Gastroesophageal sphincter (tissue), 4 donors: ENCODE results near the gene MAP3K15. TPM values are rescaled to one million over a fixed set of nuclear protein-coding genes. Genes with fewer than 3 reads are reported as not detected.
A peak's percentile ranks its signal among the peaks of the same experiment; 100 is the strongest.
"Not testable (repeated sequence)": the region's sequence is repeated elsewhere in the genome, so short reads cannot be mapped to it uniquely, and the experiment has no call there.

Experiments used
- ATAC-seq: fragments of 150-250 bp; one replicate; pipeline ENCODE4 v1.9.1; 2016; ENCODE audit warnings: mild to moderate bottlenecking, moderate library complexity
- H3K27ac ChIP-seq, 4 donors: fragments of 200-600 bp; sonication (generic) in 3 of 4; 1 replicate in 3 of 4; 2 replicates in 1 of 4; pipeline ENCODE4 v1.5.1; 2016 to 2019
- H3K27me3 ChIP-seq: fragments of 200-600 bp; sonication (generic); one replicate; pipeline ENCODE4 v1.5.1; 2019
- H3K36me3 ChIP-seq, 2 donors: fragments of 200-600 bp; sonication (generic); one replicate each; pipeline ENCODE4 v1.5.1; 2019; ENCODE audit warnings: control low read depth in 1 of 2
- H3K4me1 ChIP-seq, 3 donors: fragments of 200-600 bp; sonication (generic); 1 replicate in 2 of 3; 2 replicates in 1 of 3; pipeline ENCODE4 v1.5.1; 2016 to 2019; ENCODE audit warnings: control low read depth in 2 of 3
- H3K4me3 ChIP-seq, 2 donors: fragments of 200-600 bp; sonication (generic); one replicate each; pipeline ENCODE4 v1.5.1; 2019; ENCODE audit warnings: mild to moderate bottlenecking in 1 of 2, moderate library complexity in 1 of 2
- H3K9me3 ChIP-seq, 3 donors: fragments of 200-600 bp; sonication (generic); one replicate each; pipeline ENCODE4 v1.5.1; 2017 to 2019; ENCODE audit warnings: control low read depth in 2 of 3
- CTCF ChIP-seq, 4 experiments: fragments of 200-600 bp in 2 of 4; fragments of 450-650 bp in 2 of 4; sonication (generic) in 1 of 4; IDR thresholded peaks; one replicate each; pipeline ENCODE4 v1.5.1; 2017 to 2019; ENCODE audit warnings: antibody characterized with exemption in 4 of 4, mild to moderate bottlenecking in 2 of 4, moderate library complexity in 2 of 4
- EP300 ChIP-seq: sonication (generic); formaldehyde crosslinking; IDR thresholded peaks from one replicate; pipeline ENCODE4 v1.6.1; 2017; ENCODE audit warnings: antibody characterized with exemption, mild to moderate bottlenecking
- POLR2A ChIP-seq, 2 donors: fragments of 450-650 bp; IDR thresholded peaks; one replicate each; pipeline ENCODE4 v1.6.1; 2017; ENCODE audit warnings: antibody characterized with exemption in 2 of 2, mild to moderate bottlenecking in 2 of 2, moderate library complexity in 1 of 2
- POLR2AphosphoS5 ChIP-seq: sonication (generic); formaldehyde crosslinking; IDR thresholded peaks from one replicate; pipeline ENCODE4 v1.6.1; 2017; ENCODE audit warnings: antibody characterized with exemption
- WGBS, 2 donors: methylation state at CpG; one replicate each; pipeline ENCODE4 v1.1.5; 2018; ENCODE audit warnings: low coverage in 1 of 2; 5-methylcytosine and 5-hydroxymethylcytosine counted together
- total RNA-seq, 4 donors: library from RNA; depleted of rRNA; stranded (reverse); fragments of >200 nt; gene quantifications; one replicate each; pipeline ENCODE4 v1.1.0, GENCODE V29; 2016

MAP3K15 gene
- total RNA-seq, 4 donors from 2014 or later: 0.13 TPM; not detected in 3

GRCh38 chrX:19515615-19516105 lies 352 bp upstream of the MAP3K15 start:
- 0 to 39% methylated on average over 5 to 16 of the region's 23 CpGs for WGBS, 2 donors
- Histone ChIP-seq H3K27ac (no peak overlapping the region), H3K9me3 (no peaks in the 10 kb centered on the region), H3K4me1 (peaks cover 0 to 16% (median 0%) of the 10 kb centered on the region in 3 donors), H3K36me3 (no peaks in the 10 kb centered on the region), H3K4me3 (peak overlapping the region; percentile 37 to 47), H3K27me3 (peaks cover 46% of the 10 kb centered on the region)
- TF ChIP-seq EP300: no peak
- TF ChIP-seq CTCF (IDR thresholded peaks at IDR 0.05): no peak
- no peak for TF ChIP-seq POLR2A (IDR thresholded peaks at IDR 0.05)
- TF ChIP-seq POLR2AphosphoS5: no peak
- no peak for ATAC-seq

GRCh38 chrX:19513383-19513782 lies 1.9 kb downstream of the MAP3K15 start:
- WGBS, 2 donors: 8% methylated on average over 2 to 3 of the region's 4 CpGs
- TF ChIP-seq CTCF (IDR thresholded peaks at IDR 0.05) (no peak), POLR2A (IDR thresholded peaks at IDR 0.05) (no peak), POLR2AphosphoS5 (no peak)
- Histone ChIP-seq H3K4me1 (peaks cover 0 to 16% (median 0%) of the 10 kb centered on the region in 3 donors), H3K27ac (no peak overlapping the region), H3K9me3 (no peaks in the 10 kb centered on the region), H3K36me3 (no peaks in the 10 kb centered on the region), H3K4me3 (no peak overlapping the region), H3K27me3 (peaks cover 29% of the 10 kb centered on the region)
- ATAC-seq: no peak

- TF ChIP-seq CTCF (IDR thresholded peaks at IDR 0.05): no peak
- TF ChIP-seq EP300: no peak
- no peak for TF ChIP-seq POLR2A (IDR thresholded peaks at IDR 0.05)
- no peak for TF ChIP-seq POLR2AphosphoS5
- no peak for ATAC-seq
- H3K27me3 ChIP-seq: peaks cover 25% of the 10 kb centered on the region
- no peaks in the 10 kb centered on the region for H3K9me3 ChIP-seq
- peaks cover 0 to 16% (median 0%) of the 10 kb centered on the region in 3 donors for H3K4me1 ChIP-seq
- no peak overlapping the region for H3K4me3 ChIP-seq
- no peak overlapping the region for H3K27ac ChIP-seq
- 57 to 67% methylated on average over 1 to 7 of the region's 9 CpGs for WGBS, 2 donors
- H3K36me3 ChIP-seq: no peaks in the 10 kb centered on the region
Measured at GRCh38 chrX:19512961-19513360, 2.3 kb downstream of the MAP3K15 start.

GRCh38 chrX:19512359-19512758 lies 2.9 kb downstream of the MAP3K15 start:
- 72% methylated on average over 6 of the region's 8 CpGs; no CpG with 5 or more reads in 1 of the 2 donors for whole genome bisulfite sequencing, 2 donors

GRCh38 chrX:19511796-19512195 lies 3.5 kb downstream of the MAP3K15 start:
- not testable (repeated sequence) for ATAC-seq
- H3K4me1 ChIP-seq: peaks cover 0 to 16% (median 0%) of the 10 kb centered on the region in 3 donors

More at GRCh38 chrX:19512359-19512758, 2.9 kb downstream of the MAP3K15 start:
- TF ChIP-seq POLR2AphosphoS5: no peak
- TF ChIP-seq EP300: no peak
- TF ChIP-seq CTCF (IDR thresholded peaks at IDR 0.05): no peak
- no peak for TF ChIP-seq POLR2A (IDR thresholded peaks at IDR 0.05)
- H3K27ac ChIP-seq: no peak overlapping the region
- H3K4me3 ChIP-seq: no peak overlapping the region
- peaks cover 0 to 16% (median 0%) of the 10 kb centered on the region in 3 donors for H3K4me1 ChIP-seq
- H3K9me3 ChIP-seq: no peaks in the 10 kb centered on the region
- H3K27me3 ChIP-seq: peaks cover 19% of the 10 kb centered on the region
- no peaks in the 10 kb centered on the region for H3K36me3 ChIP-seq
- no peak for ATAC-seq

More at GRCh38 chrX:19511796-19512195, 3.5 kb downstream of the MAP3K15 start:
- H3K9me3 ChIP-seq, H3K27ac ChIP-seq, H3K4me3 ChIP-seq, H3K36me3 ChIP-seq: not testable (repeated sequence)
- H3K27me3 ChIP-seq: peaks cover 13% of the 10 kb centered on the region
